NCI-H1417 (cell line): ENCODE measurements around the gene SCFD2.
"Not testable (repeated sequence)": the region's sequence is repeated elsewhere in the genome, so short reads cannot be mapped to it uniquely, and the experiment has no call there.

Source experiments
- DNase-seq, 3 experiments: peaks; one replicate each; lab custom pipeline; 2025; lab: John Stamatoyannopoulos, UW

Gene SCFD2

DNA sequence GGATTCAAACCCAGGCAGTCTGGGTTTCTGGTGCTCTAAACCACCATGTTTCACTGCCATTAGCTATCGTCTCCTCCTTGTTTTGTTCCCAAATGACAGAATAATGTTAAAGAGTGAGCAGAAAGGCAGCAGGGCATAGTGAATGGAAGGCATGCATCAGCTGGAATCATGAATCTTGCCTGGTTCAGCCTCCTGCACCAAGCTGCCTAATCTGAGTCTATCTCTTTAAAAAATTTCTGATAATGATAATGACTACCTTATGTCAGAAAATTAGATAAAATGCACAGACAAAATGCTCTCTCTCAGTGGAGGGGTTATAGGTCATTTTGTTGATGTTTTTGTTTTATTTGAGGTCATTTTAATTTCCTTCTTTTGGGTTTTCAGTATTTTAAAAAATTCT lies 316.3 kb downstream of the SCFD2 start:
- DNase-seq: no peak

DNA sequence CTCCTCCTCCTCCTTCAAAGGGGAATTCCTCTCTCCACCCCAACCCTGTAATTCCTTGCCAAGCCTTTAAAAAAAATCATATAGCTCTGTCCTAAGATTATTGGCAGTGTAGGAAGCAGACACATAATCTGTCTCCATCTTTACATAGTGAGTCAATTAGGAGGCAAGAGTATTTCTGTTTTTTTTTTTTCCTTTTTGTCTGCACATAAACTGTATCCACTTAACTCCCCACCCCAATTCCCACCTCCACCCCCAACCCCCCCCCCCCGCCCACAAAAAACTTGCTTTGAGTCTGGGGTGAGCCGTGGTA lies 321.3 kb downstream of the SCFD2 start:
- no peak for DNase-seq

DNA sequence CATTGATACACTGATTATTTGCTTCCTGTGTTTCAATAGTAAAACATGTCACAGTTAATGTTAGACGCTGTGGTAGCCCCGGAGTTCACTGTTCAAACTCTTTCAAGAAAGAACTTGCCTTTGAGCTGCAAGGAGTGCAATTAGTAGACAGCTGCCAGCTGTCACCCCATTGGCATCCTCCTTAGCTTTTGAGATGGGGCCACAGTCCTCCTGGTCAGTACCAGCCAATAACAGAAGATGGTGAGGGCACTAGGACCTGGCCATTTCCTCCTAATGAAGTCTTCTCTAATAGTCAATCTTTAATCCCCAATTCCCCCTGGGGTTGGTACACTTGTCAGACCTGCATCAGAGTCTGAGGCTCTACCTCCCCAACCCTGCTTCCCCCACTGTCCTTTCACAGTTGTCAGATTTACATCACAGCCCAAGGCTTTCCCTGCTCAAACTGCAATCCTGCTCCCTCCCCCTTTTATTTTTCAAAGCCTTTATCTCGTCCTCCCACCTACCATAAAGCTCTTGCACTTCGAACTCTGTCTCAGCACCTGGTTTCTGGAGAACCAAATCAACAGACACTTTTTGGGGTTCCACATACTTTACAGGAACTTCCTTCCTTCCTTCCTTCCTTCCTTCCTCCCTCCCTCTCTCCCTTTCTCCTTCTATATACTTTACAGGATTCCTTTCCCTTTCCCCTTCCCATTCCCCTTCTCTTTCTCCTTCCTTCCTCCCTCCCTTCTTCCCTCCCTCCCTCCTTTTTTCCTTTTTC lies 321.8 kb downstream of the SCFD2 start:
- peak in 1 of 3 experiments; percentile 24 for DNase-seq

DNA sequence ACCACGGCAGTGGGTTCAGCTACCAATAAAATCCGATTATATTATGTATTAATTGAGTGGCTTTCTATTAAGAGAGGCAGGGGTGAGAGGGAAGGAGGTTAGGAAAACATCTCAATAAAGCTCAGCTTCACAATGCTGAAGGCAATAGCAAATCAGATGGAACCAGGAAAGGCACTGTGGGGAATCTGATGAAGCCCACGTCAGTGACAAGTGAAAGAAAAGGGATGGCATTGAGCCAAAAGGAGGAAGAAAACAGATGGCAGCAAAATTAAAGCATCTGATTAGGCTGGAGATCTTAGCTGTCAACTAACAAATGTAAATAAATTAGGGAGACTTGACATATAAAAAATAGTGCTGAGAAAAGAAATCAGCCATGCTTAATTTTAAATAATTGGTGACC lies 322.8 kb downstream of the SCFD2 start:
- DNase-seq: peak in 2 of 3 experiments; percentile 44 to 82

DNA sequence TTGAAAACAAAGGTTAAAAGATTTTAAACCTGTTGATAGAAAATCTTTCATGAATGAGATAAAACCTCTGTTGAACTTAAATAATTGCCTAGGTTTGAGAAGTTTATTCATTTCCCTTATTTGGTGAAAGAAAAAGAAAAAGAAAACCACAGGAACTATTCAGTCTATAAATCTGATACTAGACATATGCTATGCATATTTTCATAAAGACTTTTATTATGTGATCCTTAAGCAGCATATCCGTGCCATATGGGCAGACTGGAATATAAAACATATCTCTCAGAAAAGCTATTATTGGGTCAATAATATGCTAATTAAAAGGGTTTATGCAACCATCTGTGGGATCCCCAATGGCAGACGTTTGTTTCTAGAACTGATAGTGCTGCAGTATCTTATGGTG lies 325.0 kb downstream of the SCFD2 start:
- no peak for DNase-seq

DNA sequence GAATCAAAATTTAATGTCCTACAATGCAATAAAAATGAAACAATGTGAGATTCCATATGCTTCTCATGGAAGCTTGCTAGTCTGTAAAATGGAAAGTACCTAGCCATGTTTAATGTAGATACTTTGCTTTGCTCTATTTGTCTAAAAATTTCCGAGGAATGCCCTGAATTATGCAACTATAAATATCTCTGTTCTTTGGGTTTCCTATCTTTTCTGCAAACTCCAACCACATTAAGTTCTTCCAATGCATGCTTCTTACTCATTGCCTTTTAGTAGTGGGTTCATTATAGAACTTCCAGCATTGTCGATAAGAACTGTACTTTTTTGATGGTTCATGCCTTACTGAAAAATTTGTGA lies 325.4 kb downstream of the SCFD2 start:
- DNase-seq: no peak

DNA sequence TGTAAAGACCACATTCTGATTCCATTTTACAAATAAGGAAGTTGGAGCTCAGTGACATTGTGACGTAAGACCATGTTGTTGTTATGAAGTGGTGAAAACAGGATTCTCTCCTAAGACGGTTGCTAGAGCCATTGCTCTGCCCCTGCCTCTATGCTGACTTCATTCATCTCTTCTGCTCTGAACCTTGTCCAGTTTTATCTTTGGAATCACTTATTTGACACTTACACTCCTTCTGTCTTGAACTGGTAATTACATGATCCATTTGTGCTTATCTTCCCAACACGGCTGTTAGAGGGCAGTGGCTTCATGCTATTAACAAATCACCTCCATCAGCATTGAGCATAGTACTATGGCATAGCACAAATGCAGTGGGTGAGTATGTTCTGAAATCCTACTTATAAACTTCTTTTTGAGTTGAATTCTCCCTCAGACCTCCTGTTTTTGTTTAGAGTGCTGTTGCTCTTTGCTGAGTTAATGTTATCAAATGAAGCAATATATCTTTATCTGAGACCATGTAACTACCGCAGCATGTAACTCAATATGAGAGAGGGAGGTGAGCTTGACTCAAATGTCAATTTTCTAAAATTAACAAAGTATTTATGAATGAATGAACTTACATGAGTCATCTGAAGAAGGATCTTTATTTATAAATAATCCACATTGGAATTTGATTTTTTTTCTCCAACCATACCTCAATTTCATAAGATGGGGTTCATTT lies 326.0 kb downstream of the SCFD2 start:
- no peak for DNase-seq

DNA sequence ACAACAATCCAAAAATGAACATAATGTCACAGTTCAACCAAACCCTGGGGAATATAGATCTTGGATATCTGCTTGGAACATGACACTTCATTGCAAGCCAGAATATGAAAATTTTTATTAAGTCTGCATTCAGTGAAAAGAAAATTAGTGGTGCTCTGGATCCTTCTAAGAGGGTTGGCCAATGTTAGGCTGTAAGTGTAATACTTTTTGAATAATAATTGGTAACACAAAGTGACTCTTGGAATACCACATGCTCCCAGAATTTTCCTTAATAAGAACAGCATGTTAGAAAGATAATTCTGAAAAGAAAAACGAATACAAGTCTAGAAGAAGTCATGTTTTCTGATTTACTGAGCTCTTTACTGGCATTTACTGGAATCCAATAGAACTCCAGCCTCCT lies 328.0 kb downstream of the SCFD2 start:
- DNase-seq: no peak

DNA sequence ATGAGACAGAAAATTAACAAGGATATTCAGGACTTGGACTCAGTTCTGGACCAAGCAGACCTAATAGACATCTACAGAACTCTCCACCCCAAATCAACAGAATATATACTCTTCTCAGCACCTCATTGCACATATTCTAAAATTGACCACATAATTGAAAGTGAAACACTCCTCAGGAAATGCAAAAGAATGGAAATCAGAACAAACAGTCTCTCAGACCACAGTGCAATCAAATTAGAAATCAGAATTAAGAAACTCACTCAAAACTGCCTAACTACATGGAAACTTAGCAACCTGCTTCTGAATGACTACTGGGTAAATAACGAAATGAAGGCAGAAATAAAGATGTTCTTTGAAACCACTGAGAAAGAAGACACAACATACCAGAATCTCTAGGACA lies 333.0 kb downstream of the SCFD2 start:
- DNase-seq: not testable (repeated sequence)

DNA sequence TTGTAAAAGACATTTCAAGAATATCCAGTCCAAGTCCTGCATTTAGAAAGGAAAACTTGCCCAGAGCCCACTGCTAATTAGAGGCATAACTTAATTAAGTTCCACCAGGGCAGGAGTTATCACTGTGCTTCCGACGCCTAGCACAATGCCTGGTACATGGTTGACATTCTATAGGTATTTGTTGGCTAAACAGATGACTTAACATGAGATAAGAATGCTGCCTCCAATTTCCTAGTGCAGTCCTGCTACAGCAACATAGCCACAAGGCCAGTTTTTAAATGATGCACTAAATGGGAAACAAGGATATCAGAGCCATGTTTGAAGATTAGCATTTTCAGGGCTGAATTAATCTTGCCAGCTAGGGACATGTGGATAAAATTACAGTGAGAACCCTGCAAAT lies 339.6 kb downstream of the SCFD2 start:
- no peak for DNase-seq

DNA sequence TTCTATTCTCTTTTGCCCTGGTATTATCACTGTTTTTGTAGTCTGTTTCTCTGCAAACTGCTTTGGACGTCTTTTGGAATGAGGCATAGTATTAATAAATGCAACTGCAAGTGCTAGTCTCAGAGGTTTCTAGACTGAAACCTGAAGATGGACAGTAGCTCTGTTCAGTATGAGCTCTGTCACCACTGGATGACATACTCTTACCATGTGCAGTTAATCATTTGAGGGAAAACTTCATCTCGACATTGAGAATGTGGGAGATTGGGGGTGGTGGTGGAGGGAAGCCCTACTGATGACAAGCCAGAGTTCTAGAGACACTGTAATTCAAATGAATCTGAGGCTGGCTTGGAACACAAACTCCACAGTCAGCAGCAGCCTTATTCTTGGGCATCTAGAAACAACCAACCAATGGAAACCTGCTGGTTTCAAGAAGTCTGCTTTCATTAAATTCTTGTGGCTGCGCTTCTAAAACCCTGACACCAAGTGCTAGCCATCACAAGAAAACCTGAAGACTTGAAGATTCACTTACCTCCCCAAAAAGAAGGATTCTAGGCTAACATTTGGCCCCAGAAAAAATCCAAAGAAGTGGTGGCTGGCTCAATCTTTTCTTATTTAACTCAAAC lies 342.1 kb downstream of the SCFD2 start:
- DNase-seq: no peak

DNA sequence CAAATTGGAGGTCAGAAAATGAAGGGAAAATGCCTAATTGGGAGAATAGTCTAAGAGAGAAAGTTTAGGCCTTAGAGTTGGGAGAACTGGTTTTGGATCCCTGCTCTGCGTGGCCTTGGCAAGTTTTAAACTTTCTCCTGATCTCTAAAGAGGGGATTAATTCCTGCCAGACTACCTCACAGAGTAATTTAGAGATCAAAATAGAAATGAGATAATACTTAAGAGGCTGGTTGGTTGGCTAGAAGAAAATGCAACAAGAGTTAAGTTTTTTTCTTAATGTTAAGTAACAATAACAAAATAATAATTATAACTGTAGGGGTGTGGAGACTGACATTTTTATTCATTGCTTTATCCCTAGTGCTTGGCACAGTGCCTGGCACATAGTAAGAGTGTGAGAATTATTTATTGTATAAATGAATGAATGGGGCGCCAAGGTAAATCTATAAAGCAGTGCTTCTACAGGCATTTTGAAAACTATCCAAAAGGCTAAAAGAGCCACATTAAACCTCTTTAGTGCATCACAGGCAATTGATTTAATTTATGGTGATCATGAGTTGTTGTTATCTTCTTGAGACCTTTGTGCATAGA lies 343.3 kb downstream of the SCFD2 start:
- DNase-seq: no peak

DNA sequence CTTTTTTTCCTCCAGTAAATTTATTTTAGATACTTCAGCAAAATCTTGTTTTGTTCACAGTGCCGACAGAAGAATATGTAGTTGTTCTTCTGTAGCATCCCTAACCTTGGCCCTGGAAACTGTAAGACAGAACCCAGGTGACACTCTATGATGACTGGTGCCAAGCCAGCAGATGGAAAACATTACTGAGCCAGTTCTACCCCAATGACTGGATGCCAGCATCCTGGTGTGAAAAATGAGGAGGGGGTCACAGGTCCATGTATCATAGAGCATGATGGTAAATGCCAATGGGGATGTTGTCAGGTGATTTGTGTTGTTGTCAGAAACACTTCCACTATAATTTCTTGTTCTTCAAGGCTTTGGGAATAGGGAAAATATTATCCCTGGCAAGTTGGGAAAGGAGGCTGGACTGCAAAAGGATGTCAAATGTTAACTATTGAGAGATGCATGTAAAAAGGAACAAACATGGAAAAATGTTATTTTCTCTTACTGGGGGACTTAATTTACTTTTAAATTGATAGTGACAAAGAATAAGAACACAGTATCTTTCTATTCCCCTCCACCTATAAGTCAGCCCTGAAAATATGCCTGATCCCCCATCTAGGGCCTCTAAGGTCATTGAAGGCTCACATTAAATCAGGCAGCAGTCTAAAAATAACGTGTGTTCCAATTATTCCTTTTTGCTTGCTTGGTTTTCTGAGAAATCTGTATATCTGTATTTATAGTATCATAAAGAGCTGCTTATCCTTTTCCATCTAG lies 343.9 kb downstream of the SCFD2 start:
- no peak for DNase-seq

DNA sequence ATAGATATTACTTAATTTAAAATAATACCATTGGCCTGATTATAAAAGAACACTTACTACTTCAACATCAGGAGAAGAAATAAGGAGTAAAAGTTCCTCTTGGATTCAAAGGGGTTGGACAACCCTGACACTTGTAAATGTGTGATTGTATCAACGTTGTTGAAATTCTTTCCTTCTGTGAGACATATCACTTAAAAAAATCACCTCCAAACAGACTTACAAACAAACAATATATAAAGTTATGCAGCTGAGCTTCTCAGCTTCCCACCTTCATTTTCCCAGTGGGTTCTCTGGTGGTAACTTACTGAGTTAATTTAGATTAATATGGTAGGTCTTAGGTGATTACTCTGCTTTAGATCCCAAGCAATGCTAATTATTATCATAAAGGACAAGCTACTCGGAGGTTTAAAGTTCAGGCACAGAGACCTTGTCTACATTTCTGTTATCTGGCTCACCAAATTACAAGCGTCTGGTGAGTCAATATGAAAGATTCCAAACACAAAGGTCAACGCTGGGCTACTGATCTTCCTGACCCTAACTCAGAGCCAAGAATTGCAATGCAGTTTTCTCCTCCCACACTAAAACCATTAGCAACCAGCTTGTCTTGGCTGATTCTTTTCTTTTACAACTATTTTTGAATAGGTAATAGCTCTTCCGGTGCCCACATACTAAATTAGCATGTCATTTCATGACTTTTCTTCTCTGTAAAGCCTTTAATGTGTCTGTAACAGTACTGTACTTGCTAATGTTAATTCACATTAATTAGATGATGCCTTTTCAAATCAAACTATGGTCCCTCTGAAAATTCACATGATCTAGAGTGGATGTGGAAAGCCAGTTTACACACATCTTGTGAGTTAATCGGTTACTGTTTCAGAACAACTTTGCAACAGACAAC lies 346.1 kb downstream of the SCFD2 start:
- no peak for DNase-seq

DNA sequence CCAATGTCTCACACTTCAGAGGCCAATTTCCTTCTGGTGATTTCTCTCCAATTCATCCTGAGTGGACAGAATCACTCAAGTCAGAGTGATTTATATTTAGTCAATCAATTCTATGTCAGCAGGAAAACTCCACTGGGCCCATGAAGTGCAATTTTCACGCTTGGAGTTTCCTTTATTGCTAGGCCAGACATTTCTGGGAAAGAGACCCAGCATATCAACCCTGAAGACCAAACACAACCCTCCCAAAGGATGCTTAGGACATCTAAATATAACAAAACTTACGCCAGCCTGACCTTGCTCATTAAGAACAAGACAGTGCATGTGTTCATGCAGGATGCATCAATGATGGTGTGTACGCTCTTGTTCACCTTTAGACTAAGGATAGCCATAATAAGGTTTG lies 347.4 kb downstream of the SCFD2 start:
- DNase-seq: no peak

DNA sequence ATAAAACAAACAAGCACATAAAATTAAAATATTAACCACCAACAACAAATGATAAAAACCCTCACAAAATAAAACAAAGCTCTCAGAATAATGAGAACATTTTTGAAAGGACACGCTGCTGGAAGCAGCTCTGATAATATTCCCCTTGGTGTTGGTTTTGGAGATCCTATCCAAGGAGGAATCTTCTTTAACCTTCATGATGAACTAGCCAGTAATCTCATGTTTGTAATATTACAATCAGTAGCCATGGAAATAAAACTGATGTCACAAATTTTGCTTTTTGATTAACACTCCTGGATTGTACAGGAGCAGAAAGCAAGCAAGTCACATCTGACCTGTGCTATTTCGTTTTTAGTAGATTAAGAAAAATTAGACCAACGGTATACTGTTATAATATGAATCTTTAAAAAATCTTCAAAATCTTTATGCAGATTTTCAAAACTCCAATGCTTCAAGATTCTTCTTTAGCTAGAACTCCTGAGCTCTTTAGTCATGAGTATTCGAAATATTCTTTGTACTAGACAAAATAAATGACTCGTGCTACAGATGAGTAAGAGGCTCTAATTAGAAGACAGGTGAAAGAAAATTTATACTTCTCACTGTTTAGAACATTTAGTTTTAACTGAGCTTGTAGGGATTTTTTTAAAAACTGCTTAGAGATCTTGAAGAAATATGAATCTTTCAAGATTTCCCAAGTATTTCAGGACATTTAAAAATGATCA lies 349.6 kb downstream of the SCFD2 start:
- DNase-seq: no peak

DNA sequence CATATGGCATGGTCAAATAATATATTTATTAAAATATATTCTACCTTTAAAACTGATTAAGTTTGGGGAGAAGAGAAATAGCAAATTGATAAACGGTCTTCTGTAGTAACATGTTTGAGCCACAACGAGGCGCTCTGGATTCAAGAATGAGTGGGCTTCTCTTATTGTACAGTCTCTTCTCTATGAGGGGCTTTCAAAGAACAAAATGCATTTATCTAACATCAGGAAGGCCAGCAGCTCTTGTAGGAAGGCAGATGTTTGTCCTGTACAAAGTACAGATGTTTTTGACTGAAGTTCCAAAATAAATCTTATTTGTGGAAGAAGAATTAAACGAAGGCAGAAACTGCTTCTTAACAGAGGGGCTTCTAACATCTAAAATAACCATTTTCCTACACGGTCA lies 350.2 kb downstream of the SCFD2 start:
- peak in 1 of 3 experiments; percentile 57 for DNase-seq

DNA sequence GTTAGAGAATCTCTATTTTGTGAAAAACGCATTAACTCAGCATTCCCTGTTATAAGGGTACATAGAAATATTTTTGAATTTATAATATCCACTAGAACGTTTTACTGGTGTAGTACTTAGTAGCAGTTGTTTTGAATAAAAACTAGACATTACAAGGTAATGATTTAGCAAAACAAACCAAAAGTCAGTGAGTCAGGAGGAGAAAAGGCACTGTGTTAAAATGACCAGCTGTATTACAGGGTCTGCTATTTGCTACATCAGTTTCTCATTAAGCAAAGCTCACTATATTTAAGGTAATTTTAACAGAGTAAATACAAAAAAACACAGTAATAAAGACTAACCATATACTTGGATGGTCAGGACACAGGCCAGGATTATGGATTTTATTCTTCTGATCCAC lies 351.0 kb downstream of the SCFD2 start:
- no peak for DNase-seq

DNA sequence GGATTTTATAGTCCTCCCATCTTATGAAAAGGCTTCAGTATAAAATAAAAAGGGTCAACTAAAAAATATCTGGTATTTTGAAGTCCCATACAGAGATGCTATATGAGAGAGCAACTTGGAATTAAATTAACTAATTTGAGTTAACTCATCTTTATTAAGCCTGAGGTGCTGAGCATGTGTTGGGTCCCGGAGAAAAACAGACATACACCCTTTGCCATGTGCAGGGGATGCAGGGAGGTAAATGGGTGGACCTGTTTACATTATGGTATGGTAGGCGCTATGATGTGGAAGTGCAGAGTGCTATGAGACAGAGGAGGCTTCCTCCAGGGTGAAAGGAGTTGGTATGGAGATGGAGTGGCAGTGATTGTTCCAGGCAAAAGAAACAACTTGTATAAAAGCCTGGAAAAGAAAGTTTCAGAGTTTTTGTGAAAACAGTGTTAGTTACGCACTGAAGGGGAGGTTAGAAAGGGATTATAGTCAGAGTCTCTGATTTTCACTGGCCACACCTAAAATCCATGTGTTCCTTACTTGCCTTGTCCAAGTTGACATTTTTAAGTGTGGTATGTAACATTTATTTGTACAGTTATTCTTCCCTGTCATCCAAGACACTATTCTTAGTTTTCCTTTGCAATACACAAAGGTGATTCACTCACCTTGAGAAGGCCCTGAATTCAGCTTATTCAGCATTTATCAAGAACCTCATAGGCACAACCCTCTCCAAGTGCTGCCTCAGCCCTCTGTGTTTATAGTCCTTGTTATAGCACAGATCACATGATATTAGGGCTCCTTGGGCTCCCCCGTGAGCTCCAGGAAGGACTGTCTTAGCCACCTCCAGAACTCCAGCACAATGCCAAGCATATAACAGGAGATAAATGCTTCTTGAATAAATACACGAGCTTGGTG lies 351.7 kb downstream of the SCFD2 start:
- DNase-seq: no peak

DNA sequence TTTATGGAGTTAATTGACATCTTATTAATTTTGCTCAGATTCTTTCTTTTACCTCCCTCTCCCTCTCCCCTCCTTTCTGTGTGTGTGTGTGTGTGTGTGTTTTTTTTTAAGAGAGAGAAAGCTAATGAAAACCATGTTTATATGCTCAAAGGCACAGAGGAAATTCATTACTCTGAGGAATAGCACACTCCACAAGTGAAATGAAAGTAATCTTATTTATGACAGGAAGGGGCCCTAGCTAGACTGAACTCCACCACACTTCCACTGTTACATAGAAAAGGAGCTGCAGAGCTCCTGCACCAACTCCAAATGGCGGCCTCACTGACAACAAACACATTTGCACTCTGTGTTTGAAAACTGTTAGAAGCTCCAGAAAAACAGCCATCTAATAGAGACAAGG lies 353.1 kb downstream of the SCFD2 start:
- DNase-seq: no peak
